ENCODE results near the gene TCF7. TPM values are rescaled to one million over a fixed set of nuclear protein-coding genes. Genes with fewer than 3 reads are reported as not detected.
A peak's percentile ranks its signal among the peaks of the same experiment; 100 is the strongest.

The TCF7 gene
- total and polyA plus RNA-seq, 2 of the 13 experiments (the other 11 are each of a cell fraction or from before 2014, with no cell fraction given): 6.3 to 6.8 TPM

GRCh38 chr5:134145779-134146581, 31.5 kb downstream of the TCF7 start (continued):
- peak; percentile 94 for TF ChIP-seq SMC3 (IDR thresholded peaks at IDR 0.05; ENCODE audit: low read length)

GRCh38 chr5:134146651-134147518, 32.4 kb downstream of the TCF7 start:
- TSS peak; percentile 56 for BruUV-seq (replicated peaks)
- 96% methylated on average over 4 of the region's 4 CpGs for WGBS (ENCODE audit: low lambda C conversion rate)
- Histone ChIP-seq H3K79me2 (ENCODE audit: insufficient read depth, low read length) (peaks cover 13% of the 10 kb centered on the region), H3K4me3 (replicated peaks in 1 of 3; ENCODE audit: insufficient read depth in 1 of 3, low read depth in 2 of 3, low read length in 3 of 3) (no peak overlapping the region), H2AFZ (ENCODE audit: low read length) (no peak overlapping the region), H4K20me1 (ENCODE audit: insufficient read depth, low read length) (peaks cover 13% of the 10 kb centered on the region), H3K36me3 (replicated peaks in 1 of 2; ENCODE audit: control insufficient read depth in 1 of 2, insufficient read depth in 2 of 2, low read length in 2 of 2) (peaks cover 24 to 72% of the 10 kb centered on the region in 2 experiments), H3K4me1 (ENCODE audit: insufficient read depth, low read length) (peaks cover 39% of the 10 kb centered on the region), H3K27ac (ENCODE audit: extremely low read length, insufficient read depth, low read length) (peak overlapping the region; percentile 19), H3K9me3 (ENCODE audit: low read length) (no peaks in the 10 kb centered on the region), H3K4me2 (ENCODE audit: low read depth, low read length) (no peak overlapping the region), H3K27me3 (ENCODE audit: control insufficient read depth in 1 of 2, insufficient read depth in 2 of 2, low read length in 2 of 2) (no peaks in the 10 kb centered on the region), H3K9ac (ENCODE audit: insufficient read depth, low read depth, low read length) (no peak overlapping the region)
- CTCF ChIA-PET (ENCODE audit: low intra/inter-chr PET ratio, low total read pairs): interaction anchor here (0.9 to 2.4 kb wide), 3 partner anchors 44 to 120 kb away, joined by 4 to 45 read pairs (median 7); no protein-coding TSS in a partner anchor
- DNase-seq (ENCODE audit: low spot score) (no peak), FAIRE-seq (no peak), ATAC-seq (no peak)
- intact Hi-C loops (cut with micrococcal nuclease; ENCODE audit: unreplicated experiment): loop anchor here (1.0 kb wide), 1 partner anchor 108 kb away; no protein-coding TSS in a partner anchor
- POLR2A ChIA-PET: interaction anchor here (0.8 to 2.4 kb wide), 6 partner anchors 29 to 107 kb away, joined by 3 to 7 read pairs (median 3); no protein-coding TSS in a partner anchor
- in situ Hi-C loops (cut with HindIII; ENCODE audit: extremely low pct_ligation_motif_present, low pct_unique_long_range_greater_than_20kb): no loop called here
- TF ChIP-seq IRF2 (CRISPR knock-in tag; IDR thresholded peaks at IDR 0.05) (no peak), SETDB1 (CRISPR knock-in tag; IDR thresholded peaks at IDR 0.05; ENCODE audit: borderline replicate concordance) (no peak), POLR2AphosphoS5 (IDR thresholded peaks at IDR 0.05; ENCODE audit: low read depth, low read length) (peak; percentile 22; the same call in 1 of the 2 replicates), POLR2AphosphoS2 (IDR thresholded peaks at IDR 0.05; ENCODE audit: low read depth, low read length) (peak; percentile 2; the same call in 1 of the 2 replicates), RBM22 (optimal IDR thresholded peaks at IDR 0.05; ENCODE audit: low read length) (peak; percentile 47)

Measured in HepG2 (cell line).